IPS-18a (cell line): Measurements from ENCODE around the gene SRCIN1.
"Not testable (repeated sequence)": the region's sequence is repeated elsewhere in the genome, so short reads cannot be mapped to it uniquely, and the experiment has no call there.

Experiments used
- H3K27ac ChIP-seq: one replicate; pipeline ENCODE4 v1.5.1; 2013; ENCODE audit warnings: low read length
- H3K27me3 ChIP-seq: one replicate; pipeline ENCODE4 v1.6.1; 2013; ENCODE audit warnings: mild to moderate bottlenecking, low read length; ENCODE audit not compliant: control insufficient read depth, insufficient read depth
- H3K36me3 ChIP-seq: one replicate; pipeline ENCODE4 v1.6.1; 2013; ENCODE audit warnings: low read depth, low read length; ENCODE audit not compliant: control insufficient read depth
- H3K4me1 ChIP-seq: one replicate; pipeline ENCODE4 v1.6.1; 2013; ENCODE audit warnings: low read depth, low read length; ENCODE audit not compliant: control insufficient read depth
- H3K4me3 ChIP-seq: one replicate; pipeline ENCODE4 v1.5.1; 2013; ENCODE audit warnings: low read length
- H3K9ac ChIP-seq: one replicate; pipeline ENCODE4 v1.6.1; 2013; ENCODE audit warnings: mild to moderate bottlenecking, low read length, moderate library complexity
- H3K9me3 ChIP-seq: one replicate; pipeline ENCODE4 v1.6.1; 2013; ENCODE audit warnings: low read depth, low read length; ENCODE audit not compliant: control insufficient read depth

Gene SRCIN1

DNA sequence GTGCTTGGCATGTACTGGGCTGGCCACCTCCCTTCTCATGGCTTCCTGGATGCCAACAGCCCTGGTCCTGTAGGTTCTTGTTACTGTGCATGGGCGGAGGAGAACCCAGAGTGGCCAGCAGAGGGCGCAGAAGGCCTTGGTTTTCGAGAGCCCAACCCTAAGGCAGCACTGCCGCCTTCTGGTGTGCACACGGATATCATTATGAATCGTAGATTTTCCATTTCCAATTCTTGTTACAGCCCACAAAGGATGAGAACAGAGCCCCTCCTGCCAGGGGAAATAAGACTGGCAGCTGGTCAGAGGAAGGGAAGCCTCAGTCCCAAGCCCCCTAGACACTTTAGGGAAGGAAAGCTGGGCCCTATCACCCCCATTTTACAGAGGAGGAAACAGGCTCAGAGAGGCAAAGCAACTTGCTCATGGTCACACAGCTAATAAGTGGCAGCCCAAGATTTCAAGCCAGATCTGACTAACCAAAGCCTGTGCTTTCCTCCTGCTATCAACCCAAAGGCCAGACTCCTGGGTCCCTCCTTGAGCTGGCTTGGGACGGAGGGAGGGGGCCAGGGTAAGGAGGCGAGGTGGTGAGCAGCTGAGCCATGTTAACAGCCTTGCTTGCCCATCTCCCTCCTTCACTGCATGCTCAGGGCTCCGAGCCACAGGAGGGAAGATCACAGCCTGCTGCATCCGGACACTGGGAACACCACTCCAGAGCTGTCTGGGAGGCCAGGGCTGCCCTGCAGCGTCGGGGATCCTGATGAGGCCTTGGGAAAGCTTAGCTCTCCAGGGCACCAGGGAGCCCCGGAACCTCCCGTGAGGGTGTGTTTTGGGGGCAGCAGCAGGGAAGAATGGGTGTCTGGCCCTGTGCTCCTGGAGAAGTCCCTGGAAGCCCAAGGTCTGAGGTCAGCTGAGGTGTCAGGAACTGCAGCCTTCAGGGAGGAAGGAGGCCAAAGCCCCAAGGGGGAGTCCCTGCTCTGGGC, 113.4 kb downstream of the SRCIN1 start:
- H3K9ac ChIP-seq, H3K4me1 ChIP-seq, H3K27me3 ChIP-seq, H3K4me3 ChIP-seq, H3K9me3 ChIP-seq, H3K27ac ChIP-seq: not testable (repeated sequence)
- peaks cover 15% of the 10 kb centered on the region for H3K36me3 ChIP-seq

DNA sequence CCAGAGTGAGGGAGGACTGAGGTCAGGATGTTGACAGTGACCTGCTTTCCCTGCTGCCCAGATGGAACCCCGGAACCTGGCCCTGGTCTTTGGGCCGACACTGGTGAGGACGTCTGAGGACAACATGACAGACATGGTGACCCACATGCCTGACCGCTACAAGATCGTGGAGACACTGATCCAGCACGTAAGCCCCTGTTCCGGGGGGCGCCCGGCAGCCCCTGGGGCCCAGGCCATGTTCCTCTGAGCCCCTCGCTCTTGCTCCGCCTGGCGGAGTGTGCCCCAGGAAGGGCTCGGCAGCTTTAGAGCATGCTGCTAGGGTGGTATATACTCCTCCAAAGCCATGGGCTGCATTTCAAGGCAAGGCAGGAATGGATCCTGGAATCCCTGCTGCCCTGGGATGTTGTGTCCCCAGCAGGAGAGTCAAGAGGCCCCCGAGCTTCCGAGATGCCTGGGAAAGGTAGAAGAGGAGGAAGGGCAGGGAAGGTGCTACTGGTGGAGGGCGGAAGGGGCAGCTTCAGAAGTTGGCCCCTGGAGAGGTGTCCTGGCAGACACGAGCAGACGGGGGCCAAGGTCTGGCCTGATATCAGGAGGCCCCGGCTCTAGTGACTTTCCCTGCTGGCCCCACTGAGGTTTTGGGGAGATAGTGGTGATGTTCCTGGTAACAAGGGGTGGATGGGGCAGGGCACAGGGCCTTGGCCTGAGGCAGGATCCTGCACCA, 114.2 kb downstream of the SRCIN1 start:
- peaks cover 24% of the 10 kb centered on the region for H3K36me3 ChIP-seq
- H3K9me3 ChIP-seq, H3K4me1 ChIP-seq, H3K27ac ChIP-seq, H3K9ac ChIP-seq, H3K27me3 ChIP-seq, H3K4me3 ChIP-seq: not testable (repeated sequence)

DNA sequence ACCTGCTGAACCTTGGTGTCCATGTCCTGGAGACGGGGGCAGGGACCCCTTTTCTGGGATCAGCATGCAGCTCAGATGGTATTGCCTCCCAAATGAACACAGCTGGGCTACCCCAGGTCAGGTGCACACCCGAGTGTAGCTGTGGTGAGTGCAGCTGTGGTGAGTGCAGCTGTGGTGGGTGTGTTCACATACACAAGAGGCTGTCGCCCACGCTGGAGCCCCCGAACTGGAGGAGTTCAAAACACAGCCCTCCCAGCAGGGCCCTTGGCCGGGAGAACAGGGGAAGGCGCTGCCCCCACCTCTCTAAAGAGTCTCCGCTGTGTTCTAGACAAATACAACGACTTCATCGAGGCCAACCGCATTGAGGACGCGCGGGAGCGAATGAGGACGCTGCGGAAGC, 116.0 kb downstream of the SRCIN1 start:
- not testable (repeated sequence) for H3K27ac ChIP-seq

DNA sequence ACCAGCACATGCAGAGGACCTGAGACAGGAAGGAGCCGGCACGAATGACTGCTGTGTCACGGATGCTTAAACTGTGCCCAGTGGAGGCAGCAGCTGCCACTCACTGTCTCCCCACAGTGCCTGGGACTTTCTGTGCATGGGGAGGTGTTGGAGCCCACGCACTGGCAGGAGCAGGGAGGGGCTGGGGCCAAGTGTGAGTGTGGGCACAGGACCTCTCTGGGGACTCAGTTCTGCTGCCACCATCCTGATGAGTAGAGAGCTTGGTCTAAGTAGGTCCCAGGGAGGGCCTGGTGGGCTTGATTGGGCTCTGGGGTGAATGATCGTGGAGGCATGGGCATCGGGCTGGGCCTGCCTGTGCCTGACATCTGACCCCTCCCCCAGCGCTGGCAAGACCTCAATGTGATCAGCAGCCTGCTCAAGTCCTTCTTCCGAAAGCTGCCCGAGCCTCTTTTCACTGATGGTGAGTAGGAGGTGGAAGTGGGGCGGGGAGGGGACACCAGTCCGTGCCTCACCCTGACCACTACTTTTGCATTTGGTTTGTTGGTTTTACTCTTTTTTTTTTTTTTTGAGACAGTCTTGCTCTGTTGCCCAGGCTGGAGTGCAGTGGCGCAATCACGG, 120.0 kb downstream of the SRCIN1 start:
- H3K9me3 ChIP-seq, H3K27ac ChIP-seq, H3K27me3 ChIP-seq, H3K4me1 ChIP-seq, H3K4me3 ChIP-seq, H3K9ac ChIP-seq: not testable (repeated sequence)
- peaks cover 22% of the 10 kb centered on the region for H3K36me3 ChIP-seq

More for the DNA sequence above, 116.0 kb downstream of the SRCIN1 start:
- H3K4me3 ChIP-seq, H3K9me3 ChIP-seq, H3K9ac ChIP-seq, H3K4me1 ChIP-seq, H3K27me3 ChIP-seq: not testable (repeated sequence)
- peaks cover 26% of the 10 kb centered on the region for H3K36me3 ChIP-seq

DNA sequence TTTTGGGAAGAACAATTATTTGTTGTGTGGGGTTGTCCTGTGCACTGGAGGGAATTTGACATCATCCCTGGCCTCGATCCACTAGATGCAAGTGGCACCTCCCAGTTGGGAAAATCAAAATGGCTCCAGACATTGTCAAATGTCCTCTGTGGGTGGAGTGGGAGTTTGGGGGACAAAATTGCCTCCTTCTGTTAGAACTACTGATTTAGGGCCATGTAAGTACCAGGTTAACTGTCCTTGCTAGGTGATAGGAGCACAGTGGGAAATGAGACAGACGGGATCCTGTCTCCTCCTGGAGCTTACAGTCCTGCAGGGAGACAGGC, 120.6 kb downstream of the SRCIN1 start:
- Histone ChIP-seq H3K9me3 (no peaks in the 10 kb centered on the region), H3K36me3 (peaks cover 21% of the 10 kb centered on the region), H3K27me3 (no peaks in the 10 kb centered on the region), H3K4me3 (no peak overlapping the region), H3K27ac (no peak overlapping the region), H3K4me1 (no peaks in the 10 kb centered on the region), H3K9ac (no peak overlapping the region)

DNA sequence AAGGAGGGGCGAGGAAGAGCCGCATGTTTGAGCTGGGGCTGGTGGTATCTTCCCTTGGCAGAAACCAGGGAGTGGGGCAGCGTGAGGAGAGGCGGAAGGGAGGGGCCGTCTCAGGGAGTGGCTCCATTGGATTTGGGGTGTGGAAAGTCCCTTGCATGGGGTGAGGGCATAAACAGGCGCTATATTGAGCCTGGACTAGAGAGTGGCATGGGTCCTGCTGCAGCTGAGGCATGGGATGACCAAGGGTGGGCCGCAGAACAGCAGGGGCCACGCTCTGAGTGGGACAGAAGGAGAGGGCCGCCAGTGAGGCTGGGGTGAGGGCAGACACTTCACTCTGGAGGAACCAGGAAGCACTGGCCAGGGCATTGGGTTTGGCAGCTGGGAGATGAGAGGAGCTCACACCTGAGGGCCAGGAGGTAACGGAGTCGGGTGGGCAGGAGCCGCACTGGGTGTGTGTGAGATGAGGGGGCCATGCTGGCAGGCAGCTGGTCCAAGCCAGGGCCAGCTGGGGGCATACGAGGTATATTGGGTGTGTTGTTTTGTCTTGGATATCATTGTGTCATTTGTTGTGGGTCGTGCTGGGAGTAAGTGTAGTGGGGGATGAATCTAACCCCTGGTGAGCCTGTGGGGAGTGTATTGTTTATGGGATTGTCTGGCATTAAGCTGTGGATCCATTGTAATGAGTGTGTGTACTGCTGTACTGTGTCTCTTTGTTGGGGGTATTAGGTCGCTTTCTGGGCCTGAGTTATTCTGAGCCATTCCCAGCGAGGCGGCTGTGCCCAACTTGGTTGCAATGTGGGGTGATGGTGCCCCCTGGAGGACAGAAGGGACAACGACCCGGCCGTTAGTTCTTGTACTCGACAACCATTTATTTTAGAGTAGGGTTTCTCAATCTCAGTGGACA, 121.3 kb downstream of the SRCIN1 start:
- H3K36me3 ChIP-seq, result peaks cover 16% of the 10 kb centered on the region
- H3K9me3 ChIP-seq, H3K9ac ChIP-seq, H3K4me1 ChIP-seq, H3K4me3 ChIP-seq, H3K27ac ChIP-seq, H3K27me3 ChIP-seq: not testable (repeated sequence)

DNA sequence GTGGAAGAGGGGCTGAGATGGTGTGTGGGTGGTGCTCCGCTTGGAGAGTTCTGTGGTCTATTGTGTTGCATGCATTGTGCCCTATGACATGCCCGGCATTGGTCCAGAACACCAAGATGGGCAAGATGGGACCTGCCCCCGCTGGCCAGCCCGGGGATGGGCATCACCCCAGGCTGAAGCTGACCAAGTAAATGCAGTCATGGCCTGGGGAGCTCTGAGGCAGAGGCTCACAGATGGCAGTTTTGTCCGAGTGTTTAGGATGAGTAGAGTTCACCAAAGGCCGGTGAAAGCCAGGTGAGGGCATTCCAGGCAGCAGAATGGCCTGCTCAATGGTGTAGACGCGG, 123.1 kb downstream of the SRCIN1 start:
- H3K9me3 ChIP-seq, H3K27ac ChIP-seq, H3K9ac ChIP-seq, H3K27me3 ChIP-seq, H3K4me3 ChIP-seq, H3K4me1 ChIP-seq: not testable (repeated sequence)
- peaks cover 16% of the 10 kb centered on the region for H3K36me3 ChIP-seq

DNA sequence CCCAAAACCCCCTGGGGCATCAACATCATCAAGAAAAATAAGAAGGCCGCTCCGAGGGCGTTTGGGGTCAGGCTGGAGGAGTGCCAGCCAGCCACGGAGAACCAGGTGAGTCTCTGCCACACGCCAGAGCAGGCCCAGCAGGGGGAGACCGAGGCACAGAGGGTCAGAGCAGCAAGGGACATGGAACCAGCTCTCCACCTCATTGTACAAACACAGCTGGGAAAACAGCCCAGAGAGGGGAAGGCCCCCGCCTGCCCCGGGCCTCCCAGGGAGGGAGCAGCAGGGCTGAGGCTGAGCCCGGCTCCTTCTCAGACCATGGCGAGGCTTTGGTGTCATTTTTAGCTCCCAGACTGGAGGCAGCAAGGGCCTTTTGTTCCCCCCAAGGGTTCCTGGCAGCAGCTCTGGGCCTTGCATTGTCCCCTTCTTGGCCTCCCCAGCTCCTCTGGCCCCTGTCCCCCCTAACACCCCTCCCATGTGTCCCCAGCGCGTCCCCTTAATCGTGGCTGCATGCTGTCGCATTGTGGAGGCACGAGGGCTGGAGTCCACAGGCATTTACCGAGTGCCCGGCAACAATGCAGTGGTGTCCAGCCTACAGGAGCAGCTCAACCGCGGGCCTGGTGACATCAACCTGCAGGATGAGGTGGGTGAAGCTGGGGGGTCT, 123.6 kb downstream of the SRCIN1 start:
- H3K36me3 ChIP-seq, result peaks cover 13% of the 10 kb centered on the region
- H3K4me1 ChIP-seq, H3K27me3 ChIP-seq, H3K4me3 ChIP-seq, H3K27ac ChIP-seq, H3K9ac ChIP-seq, H3K9me3 ChIP-seq: not testable (repeated sequence)
